ENCODE measurements around the gene LRPAP1.
"Not testable (repeated sequence)": the region's sequence is repeated elsewhere in the genome, so short reads cannot be mapped to it uniquely, and the experiment has no call there.

Gene LRPAP1

GRCh38 chr4:3560465-3560864 lies 28.2 kb upstream of the LRPAP1 start:
- DNase-seq (ENCODE audit: low read depth in 2 of 2): not testable (repeated sequence)

GRCh38 chr4:3559381-3560290 lies 27.4 kb upstream of the LRPAP1 start:
- DNase-seq (ENCODE audit: low read depth in 2 of 2): not testable (repeated sequence)

GRCh38 chr4:3558514-3558836 lies 26.3 kb upstream of the LRPAP1 start:
- DNase-seq (ENCODE audit: low read depth in 2 of 2): not testable (repeated sequence)

GRCh38 chr4:3557676-3558513 lies 25.7 kb upstream of the LRPAP1 start:
- not testable (repeated sequence) for DNase-seq (ENCODE audit: low read depth in 2 of 2)

- DNase-seq (ENCODE audit: low read depth in 2 of 2): not testable (repeated sequence)
Measured at GRCh38 chr4:3557088-3557492, 24.9 kb upstream of the LRPAP1 start.

GRCh38 chr4:3556244-3556867 lies 24.1 kb upstream of the LRPAP1 start:
- not testable (repeated sequence) for DNase-seq (ENCODE audit: low read depth in 2 of 2)

GRCh38 chr4:3555459-3556070 lies 23.3 kb upstream of the LRPAP1 start:
- DNase-seq (ENCODE audit: low read depth in 2 of 2): not testable (repeated sequence)

GRCh38 chr4:3551366-3551765 lies 19.1 kb upstream of the LRPAP1 start:
- not testable (repeated sequence) for DNase-seq (ENCODE audit: low read depth in 2 of 2)

GRCh38 chr4:3550792-3551325 lies 18.6 kb upstream of the LRPAP1 start:
- DNase-seq (ENCODE audit: low read depth in 2 of 2): not testable (repeated sequence)

- DNase-seq (ENCODE audit: low read depth in 2 of 2): not testable (repeated sequence)
Measured at GRCh38 chr4:3550041-3550440, 17.8 kb upstream of the LRPAP1 start.

- not testable (repeated sequence) for DNase-seq (ENCODE audit: low read depth in 2 of 2)
Measured at GRCh38 chr4:3549694-3550001, 17.4 kb upstream of the LRPAP1 start.

GRCh38 chr4:3548991-3549693 lies 16.9 kb upstream of the LRPAP1 start:
- DNase-seq (ENCODE audit: low read depth in 2 of 2): not testable (repeated sequence)

- not testable (repeated sequence) for DNase-seq (ENCODE audit: low read depth in 2 of 2)
Measured at GRCh38 chr4:3546721-3547120, 14.5 kb upstream of the LRPAP1 start.

- DNase-seq (ENCODE audit: low read depth in 2 of 2): not testable (repeated sequence)
Measured at GRCh38 chr4:3545351-3545750, 13.1 kb upstream of the LRPAP1 start.

- not testable (repeated sequence) for DNase-seq (ENCODE audit: low read depth in 2 of 2)
Measured at GRCh38 chr4:3544259-3545025, 12.2 kb upstream of the LRPAP1 start.

- not testable (repeated sequence) for DNase-seq (ENCODE audit: low read depth in 2 of 2)
Measured at GRCh38 chr4:3543415-3543814, 11.2 kb upstream of the LRPAP1 start.

- DNase-seq (ENCODE audit: low read depth in 2 of 2): not testable (repeated sequence)
Measured at GRCh38 chr4:3538906-3539305, 6.7 kb upstream of the LRPAP1 start.

GRCh38 chr4:3535812-3536211 lies 3.6 kb upstream of the LRPAP1 start:
- DNase-seq (ENCODE audit: low read depth in 2 of 2): not testable (repeated sequence)

- DNase-seq (ENCODE audit: low read depth in 2 of 2): no peak
Measured at GRCh38 chr4:3533423-3533820, 1.2 kb upstream of the LRPAP1 start.

- DNase-seq (ENCODE audit: low read depth in 2 of 2): no peak
Measured at GRCh38 chr4:3532751-3533422, 665 bp upstream of the LRPAP1 start.

Measured in stimulated activated CD8-positive, alpha-beta memory T cell treated with anti-CD3 and anti-CD28 coated beads, Interleukin-15, amount 100 ng/mL, for 4 hours (primary cell).